ENCODE data around the gene BLOC1S5.
A peak's percentile ranks its signal among the peaks of the same experiment; 100 is the strongest.

Gene BLOC1S5

GRCh38 chr6:8087870-8088754, 23.9 kb upstream of the BLOC1S5 start:
- no peak overlapping the region for H3K4ac ChIP-seq (ENCODE audit: low read depth, low read length)
- no peak overlapping the region for H2AK5ac ChIP-seq (ENCODE audit: low read length)
- H4K12ac ChIP-seq (ENCODE audit: low read depth, low read length), result no peak overlapping the region
- no peak overlapping the region for H4K91ac ChIP-seq (ENCODE audit: low read depth, low read length)
- no peak overlapping the region for H4K8ac ChIP-seq (ENCODE audit: low read depth, low read length)
- no peak overlapping the region for H3K27ac ChIP-seq (ENCODE audit: low read depth, low read length)
- no peak overlapping the region for H3K4me3 ChIP-seq (ENCODE audit: low read depth, low read length)
- H3K4me2 ChIP-seq (ENCODE audit: low read length), result no peak overlapping the region
- H3K9me3 ChIP-seq (ENCODE audit: insufficient read depth, low read depth, low read length), result peaks cover 4% of the 10 kb centered on the region
- no peak overlapping the region for H2BK5ac ChIP-seq (ENCODE audit: low read depth, low read length, poor library complexity)
- H3K36me3 ChIP-seq (ENCODE audit: control insufficient read depth in 1 of 2, insufficient read depth in 2 of 2, low read length in 2 of 2), result peaks cover 7 to 22% of the 10 kb centered on the region in 2 experiments
- no CpG with 5 or more reads among the region's 5 CpGs for WGBS (ENCODE audit: extremely low coverage, insufficient coverage, insufficient read length)
- H3K9ac ChIP-seq (ENCODE audit: low read length), result no peak overlapping the region
- H3K23ac ChIP-seq (ENCODE audit: low read length), result no peak overlapping the region
- H2BK12ac ChIP-seq (ENCODE audit: low read length), result no peak overlapping the region
- H3K18ac ChIP-seq (ENCODE audit: low read length), result no peak overlapping the region
- H3K79me2 ChIP-seq (ENCODE audit: control insufficient read depth, insufficient read depth, low read length, poor library complexity), result no peaks in the 10 kb centered on the region
- no peaks in the 10 kb centered on the region for H3K4me1 ChIP-seq (ENCODE audit: control insufficient read depth in 1 of 2, insufficient read depth in 2 of 2, low read length in 2 of 2)
- DNase-seq, result no peak
- no peak overlapping the region for H3K14ac ChIP-seq (ENCODE audit: low read length)
- H2AFZ ChIP-seq (ENCODE audit: insufficient read depth, low read length, poor library complexity), result no peak overlapping the region
- no peaks in the 10 kb centered on the region for H3K27me3 ChIP-seq (ENCODE audit: insufficient read depth, low read length)
- H2BK120ac ChIP-seq (ENCODE audit: insufficient read depth, low read length, poor library complexity), result no peak overlapping the region
- no peaks in the 10 kb centered on the region for H3K79me1 ChIP-seq (ENCODE audit: low read length)

- H3K9ac ChIP-seq (ENCODE audit: low read length), result no peak overlapping the region
- no peak overlapping the region for H3K23ac ChIP-seq (ENCODE audit: low read length)
- no peak overlapping the region for H3K14ac ChIP-seq (ENCODE audit: low read length)
- no peak for DNase-seq
- no peaks in the 10 kb centered on the region for H3K4me1 ChIP-seq (ENCODE audit: control insufficient read depth in 1 of 2, insufficient read depth in 2 of 2, low read length in 2 of 2)
- H3K27me3 ChIP-seq (ENCODE audit: insufficient read depth, low read length), result no peaks in the 10 kb centered on the region
- no peak overlapping the region for H4K8ac ChIP-seq (ENCODE audit: low read depth, low read length)
- H3K79me1 ChIP-seq (ENCODE audit: low read length), result no peaks in the 10 kb centered on the region
- no peak overlapping the region for H2BK5ac ChIP-seq (ENCODE audit: low read depth, low read length, poor library complexity)
- no CpG with 5 or more reads among the region's 9 CpGs for WGBS (ENCODE audit: extremely low coverage, insufficient coverage, insufficient read length)
- H3K4me2 ChIP-seq (ENCODE audit: low read length), result no peak overlapping the region
- no peak overlapping the region for H2AK5ac ChIP-seq (ENCODE audit: low read length)
- H3K27ac ChIP-seq (ENCODE audit: low read depth, low read length), result no peak overlapping the region
- H3K36me3 ChIP-seq (ENCODE audit: control insufficient read depth in 1 of 2, insufficient read depth in 2 of 2, low read length in 2 of 2), result peaks cover 7 to 21% of the 10 kb centered on the region in 2 experiments
- peaks cover 4% of the 10 kb centered on the region for H3K9me3 ChIP-seq (ENCODE audit: insufficient read depth, low read depth, low read length)
- no peak overlapping the region for H3K4me3 ChIP-seq (ENCODE audit: low read depth, low read length)
- no peak overlapping the region for H2BK120ac ChIP-seq (ENCODE audit: insufficient read depth, low read length, poor library complexity)
- H3K79me2 ChIP-seq (ENCODE audit: control insufficient read depth, insufficient read depth, low read length, poor library complexity), result no peaks in the 10 kb centered on the region
- H2AFZ ChIP-seq (ENCODE audit: insufficient read depth, low read length, poor library complexity), result no peak overlapping the region
- H4K12ac ChIP-seq (ENCODE audit: low read depth, low read length), result no peak overlapping the region
- H3K4ac ChIP-seq (ENCODE audit: low read depth, low read length), result no peak overlapping the region
- H4K91ac ChIP-seq (ENCODE audit: low read depth, low read length), result no peak overlapping the region
- no peak overlapping the region for H3K18ac ChIP-seq (ENCODE audit: low read length)
- no peak overlapping the region for H2BK12ac ChIP-seq (ENCODE audit: low read length)
Observed at GRCh38 chr6:8086755-8087306, 22.6 kb upstream of the BLOC1S5 start.

DNA sequence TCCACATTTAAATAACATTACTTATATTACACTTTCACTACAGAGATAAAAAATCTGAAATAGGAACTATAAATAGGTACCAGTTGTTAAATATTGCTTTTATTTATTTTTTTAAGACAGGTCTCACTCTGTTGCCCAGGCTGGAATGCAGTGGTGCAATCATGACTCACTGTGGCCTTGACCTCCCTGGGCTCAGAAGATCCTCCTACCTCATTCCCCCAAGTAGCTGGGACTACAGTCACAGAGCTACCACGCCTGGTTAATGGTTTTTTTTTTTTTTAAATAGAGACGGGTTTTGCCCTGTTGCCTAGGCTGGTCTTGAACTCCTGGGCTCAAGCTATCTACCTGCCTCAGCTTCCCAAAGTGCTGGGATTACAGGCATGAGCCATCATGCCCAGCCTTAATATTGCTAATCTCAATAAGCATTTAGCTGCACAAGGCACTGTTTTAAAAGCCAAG, 20.9 kb upstream of the BLOC1S5 start:
- WGBS (ENCODE audit: extremely low coverage, insufficient coverage, insufficient read length), result no CpG with 5 or more reads among the region's 2 CpGs
- Histone ChIP-seq H3K9me3 (ENCODE audit: insufficient read depth, low read depth, low read length) (peaks cover 4% of the 10 kb centered on the region), H2AK5ac (ENCODE audit: low read length) (no peak overlapping the region), H3K4me1 (ENCODE audit: control insufficient read depth in 1 of 2, insufficient read depth in 2 of 2, low read length in 2 of 2) (no peaks in the 10 kb centered on the region), H2BK5ac (ENCODE audit: low read depth, low read length, poor library complexity) (no peak overlapping the region), H3K79me1 (ENCODE audit: low read length) (no peaks in the 10 kb centered on the region), H3K4me2 (ENCODE audit: low read length) (no peak overlapping the region), H2BK120ac (ENCODE audit: insufficient read depth, low read length, poor library complexity) (no peak overlapping the region), H3K14ac (ENCODE audit: low read length) (no peak overlapping the region), H3K27ac (ENCODE audit: low read depth, low read length) (no peak overlapping the region), H2BK12ac (ENCODE audit: low read length) (no peak overlapping the region), H3K36me3 (ENCODE audit: control insufficient read depth in 1 of 2, insufficient read depth in 2 of 2, low read length in 2 of 2) (peaks cover 7 to 20% of the 10 kb centered on the region in 2 experiments), H3K9ac (ENCODE audit: low read length) (no peak overlapping the region), H3K27me3 (ENCODE audit: insufficient read depth, low read length) (no peaks in the 10 kb centered on the region), H3K4me3 (ENCODE audit: low read depth, low read length) (no peak overlapping the region), H4K8ac (ENCODE audit: low read depth, low read length) (no peak overlapping the region), H4K91ac (ENCODE audit: low read depth, low read length) (no peak overlapping the region), H3K18ac (ENCODE audit: low read length) (no peak overlapping the region), H4K12ac (ENCODE audit: low read depth, low read length) (no peak overlapping the region), H2AFZ (ENCODE audit: insufficient read depth, low read length, poor library complexity) (no peak overlapping the region), H3K79me2 (ENCODE audit: control insufficient read depth, insufficient read depth, low read length, poor library complexity) (no peaks in the 10 kb centered on the region), H3K4ac (ENCODE audit: low read depth, low read length) (no peak overlapping the region), H3K23ac (ENCODE audit: low read length) (no peak overlapping the region)
- DNase-seq, result peak; percentile 40 to 82

DNA sequence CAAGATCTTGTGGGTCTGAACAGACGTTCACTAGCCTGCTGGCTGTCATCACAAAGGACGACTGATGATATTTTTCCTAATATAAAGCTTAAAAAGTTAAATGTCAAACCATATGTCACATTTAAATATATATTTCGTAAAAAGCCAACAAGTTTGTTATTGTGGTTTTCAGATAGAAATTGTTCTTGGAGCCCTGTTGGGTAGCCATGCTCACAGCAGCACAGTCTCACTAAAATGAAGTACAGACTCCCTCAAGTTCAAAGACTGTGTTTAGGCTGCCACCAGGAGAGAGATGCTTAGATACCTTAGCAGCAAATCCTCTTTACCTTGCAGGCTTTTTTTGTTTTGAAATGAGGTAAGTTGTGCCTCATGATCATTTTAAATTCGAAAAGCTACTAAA, 20.4 kb upstream of the BLOC1S5 start:
- H4K91ac ChIP-seq (ENCODE audit: low read depth, low read length), result no peak overlapping the region
- WGBS (ENCODE audit: extremely low coverage, insufficient coverage, insufficient read length), result no CpG with 5 or more reads among the region's 4 CpGs
- no peak overlapping the region for H3K23ac ChIP-seq (ENCODE audit: low read length)
- no peaks in the 10 kb centered on the region for H3K4me1 ChIP-seq (ENCODE audit: control insufficient read depth in 1 of 2, insufficient read depth in 2 of 2, low read length in 2 of 2)
- no peak overlapping the region for H3K27ac ChIP-seq (ENCODE audit: low read depth, low read length)
- no peak overlapping the region for H2AK5ac ChIP-seq (ENCODE audit: low read length)
- H3K9ac ChIP-seq (ENCODE audit: low read length), result no peak overlapping the region
- no peak overlapping the region for H2AFZ ChIP-seq (ENCODE audit: insufficient read depth, low read length, poor library complexity)
- no peak overlapping the region for H3K4me2 ChIP-seq (ENCODE audit: low read length)
- no peak overlapping the region for H3K18ac ChIP-seq (ENCODE audit: low read length)
- H3K79me2 ChIP-seq (ENCODE audit: control insufficient read depth, insufficient read depth, low read length, poor library complexity), result no peaks in the 10 kb centered on the region
- H3K9me3 ChIP-seq (ENCODE audit: insufficient read depth, low read depth, low read length), result peaks cover 4% of the 10 kb centered on the region
- no peak overlapping the region for H3K4me3 ChIP-seq (ENCODE audit: low read depth, low read length)
- no peak overlapping the region for H2BK12ac ChIP-seq (ENCODE audit: low read length)
- no peak for DNase-seq
- H3K4ac ChIP-seq (ENCODE audit: low read depth, low read length), result no peak overlapping the region
- H3K36me3 ChIP-seq (ENCODE audit: control insufficient read depth in 1 of 2, insufficient read depth in 2 of 2, low read length in 2 of 2), result peaks cover 7 to 19% of the 10 kb centered on the region in 2 experiments
- H3K27me3 ChIP-seq (ENCODE audit: insufficient read depth, low read length), result no peaks in the 10 kb centered on the region
- no peak overlapping the region for H2BK5ac ChIP-seq (ENCODE audit: low read depth, low read length, poor library complexity)
- H3K79me1 ChIP-seq (ENCODE audit: low read length), result no peaks in the 10 kb centered on the region
- no peak overlapping the region for H2BK120ac ChIP-seq (ENCODE audit: insufficient read depth, low read length, poor library complexity)
- H4K12ac ChIP-seq (ENCODE audit: low read depth, low read length), result no peak overlapping the region
- no peak overlapping the region for H4K8ac ChIP-seq (ENCODE audit: low read depth, low read length)
- H3K14ac ChIP-seq (ENCODE audit: low read length), result no peak overlapping the region
